ENCODE results near the gene TMPRSS9. TPM values are rescaled to one million over a fixed set of nuclear protein-coding genes. Genes with fewer than 3 reads are reported as not detected.
"Not testable (repeated sequence)": the region's sequence is repeated elsewhere in the genome, so short reads cannot be mapped to it uniquely, and the experiment has no call there.

Gene TMPRSS9
- total RNA-seq, 4 donors from 2014 or later, result not detected

GRCh38 chr19:2468596-2468995, 108.5 kb downstream of the TMPRSS9 start:
- no peak for DNase-seq (ENCODE audit: low spot score in 2 of 2)
- TF ChIP-seq POLR2AphosphoS5 (IDR thresholded peaks at IDR 0.05), result no peak

GRCh38 chr19:2469102-2469914, 109.2 kb downstream of the TMPRSS9 start:
- Histone ChIP-seq H3K9me3 (no peaks in the 10 kb centered on the region), H3K36me3 (no peaks in the 10 kb centered on the region), H3K4me1 (peaks cover 2% of the 10 kb centered on the region), H3K4me3 (no peak overlapping the region), H3K27ac (no peak overlapping the region), H3K27me3 (no peaks in the 10 kb centered on the region)
- DNase-seq (ENCODE audit: low spot score in 2 of 2), result no peak
- TF ChIP-seq CTCF (IDR thresholded peaks at IDR 0.05) (no peak), POLR2A (IDR thresholded peaks at IDR 0.05) (no peak), POLR2AphosphoS5 (IDR thresholded peaks at IDR 0.05) (no peak), EP300 (IDR thresholded peaks at IDR 0.05) (no peak)
- 49% methylated on average over 22 of the region's 23 CpGs for WGBS

More at GRCh38 chr19:2468596-2468995, 108.5 kb downstream of the TMPRSS9 start:
- Histone ChIP-seq H3K27ac (no peak overlapping the region), H3K27me3 (no peaks in the 10 kb centered on the region), H3K36me3 (no peaks in the 10 kb centered on the region), H3K4me1 (no peaks in the 10 kb centered on the region), H3K4me3 (no peak overlapping the region), H3K9me3 (no peaks in the 10 kb centered on the region)
- WGBS, result 82% methylated on average over 12 of the region's 12 CpGs

- H3K4me3 ChIP-seq; H3K27me3 ChIP-seq; H3K27ac ChIP-seq; H3K9me3 ChIP-seq; DNase-seq (ENCODE audit: low spot score in 2 of 2); H3K4me1 ChIP-seq; H3K36me3 ChIP-seq: not testable (repeated sequence)
- WGBS, result 83% methylated on average over 8 of the region's 8 CpGs
Measured at GRCh38 chr19:2469915-2470200, 109.8 kb downstream of the TMPRSS9 start.

- peaks cover 36% of the 10 kb centered on the region for H3K4me1 ChIP-seq
- 12% methylated on average over 36 of the region's 60 CpGs for WGBS
- TF ChIP-seq CTCF (IDR thresholded peaks at IDR 0.05) (peak; percentile 95 to 96), POLR2A (IDR thresholded peaks at IDR 0.05) (no peak), POLR2AphosphoS5 (IDR thresholded peaks at IDR 0.05) (peak in 2 of 3 donors; percentile 82 to 94)
- H3K36me3 ChIP-seq, result peaks cover 11% of the 10 kb centered on the region
- no peaks in the 10 kb centered on the region for H3K27me3 ChIP-seq
- peak overlapping the region; percentile 89 for H3K4me3 ChIP-seq
- H3K9me3 ChIP-seq, result no peaks in the 10 kb centered on the region
- peak; percentile 92 to 93 for DNase-seq (ENCODE audit: low spot score in 2 of 2)
- H3K27ac ChIP-seq, result peak overlapping the region; percentile 85
Measured at GRCh38 chr19:2474232-2475017, 114.4 kb downstream of the TMPRSS9 start.

- TF ChIP-seq POLR2AphosphoS5 (IDR thresholded peaks at IDR 0.05), result peak in 1 of 3 donors; percentile 37
- TF ChIP-seq POLR2A (IDR thresholded peaks at IDR 0.05), result no peak
- peak in 1 of 2 donors; percentile 6 for TF ChIP-seq CTCF (IDR thresholded peaks at IDR 0.05)
- no peak for TF ChIP-seq EP300 (IDR thresholded peaks at IDR 0.05)
- Histone ChIP-seq H3K36me3 (peaks cover 11% of the 10 kb centered on the region), H3K27ac (peak overlapping the region; percentile 85), H3K4me1 (peaks cover 39% of the 10 kb centered on the region), H3K4me3 (peak overlapping the region; percentile 89), H3K27me3 (no peaks in the 10 kb centered on the region), H3K9me3 (no peaks in the 10 kb centered on the region)
- WGBS, result 0% methylated on average over 9 of the region's 45 CpGs
- peak in 1 of 2 donors; percentile 80 for DNase-seq (ENCODE audit: low spot score in 2 of 2)
Measured at GRCh38 chr19:2475018-2475701, 115.1 kb downstream of the TMPRSS9 start.

Other genes with a start within 250 kb of the TMPRSS9 start
- 10 to 100 TPM; 65.4 to 99.4 (median 85.4) TPM for gene AP3D1, start 208.7 kb upstream of the TMPRSS9 start, total RNA-seq
- gene DOT1L, start 196.3 kb upstream of the TMPRSS9 start, total RNA-seq, result 10 to 100 TPM; 21.6 to 36.8 (median 25.7) TPM
- 10 to 100 TPM; 36.1 to 78.0 (median 62.9) TPM for gene PLEKHJ1, start 123.9 kb upstream of the TMPRSS9 start, total RNA-seq
- 100 to 1,000 TPM in 1 of 4 donors, 10 to 100 TPM in 3; 48.0 to 103 (median 64.8) TPM for gene SF3A2, start 123.4 kb upstream of the TMPRSS9 start, total RNA-seq
- gene AMH, start 110.9 kb upstream of the TMPRSS9 start, total RNA-seq, result 1 to 10 TPM; 1.7 to 4.3 (median 3.0) TPM
- gene JSRP1, start 103.8 kb upstream of the TMPRSS9 start, total RNA-seq, result not detected
- gene PEAK3, start 78.1 kb upstream of the TMPRSS9 start, total RNA-seq, result 1 to 10 TPM in 1 of 4 donors, under 1 TPM in 1, not detected in 2; 0.55 to 1.4 TPM
- not detected for gene LINGO3, start 52.1 kb upstream of the TMPRSS9 start, total RNA-seq
- gene LSM7, start 31.7 kb upstream of the TMPRSS9 start, total RNA-seq, result 100 to 1,000 TPM in 1 of 4 donors, 10 to 100 TPM in 3; 71.2 to 106 (median 87.5) TPM
- 10 to 100 TPM; 46.8 to 97.6 (median 59.6) TPM for gene SPPL2B, start 31.6 kb upstream of the TMPRSS9 start, total RNA-seq
- gene TIMM13, start 67.3 kb downstream of the TMPRSS9 start, total RNA-seq, result 10 to 100 TPM; 22.1 to 48.6 (median 46.6) TPM
- 10 to 100 TPM; 17.1 to 26.8 (median 24.7) TPM for gene LMNB2, start 96.7 kb downstream of the TMPRSS9 start, total RNA-seq
- gene GADD45B, start 115.9 kb downstream of the TMPRSS9 start, total RNA-seq, result 100 to 1,000 TPM in 1 of 4 donors, 10 to 100 TPM in 3; 52.5 to 134 (median 68.7) TPM